K562 (cell line): Measurements from ENCODE around the gene PDE5A. TPM values are rescaled to one million over a fixed set of nuclear protein-coding genes. Genes with fewer than 3 reads are reported as not detected.

Source experiments
- ATAC-seq: fragments of 200-7000 bp; cut with Tn5 transposase; 3 replicates; pipeline ENCODE4 v1.9.1; 2020; ENCODE audit warnings: moderate library complexity
- BruUV-seq: library from RNA; stranded (reverse); fragments of 400-500 nt; replicated peaks from 2 replicates; lab custom pipeline; 2021; lab: Mats Ljungman, UMichigan
- CTCF ChIA-PET: fragments of 300-600 bp; formaldehyde crosslinking; extraction: SDS; loops from one replicate; lab custom pipeline; 2021; ENCODE audit warnings: low intra/inter-chr PET ratio; lab: Yijun Ruan, JAX
- POLR2A ChIA-PET: fragments of 300-600, 350-650 bp; sonication (Branson Sonifier 250); formaldehyde crosslinking; extraction: SDS; loops from one replicate; lab custom pipeline; 2021; ENCODE audit warnings: antibody characterized with exemption, inconsistent platforms; lab: Yijun Ruan, JAX
- DNase-seq, 4 experiments: peaks; one replicate each; pipeline versions ENCODE4 v3.0.0 to v3.0.0-alpha.2; 2011 to 2018; ENCODE audit warnings: low spot score in 3 of 4, mixed read lengths in 3 of 4; ENCODE audit errors: extremely low read depth in 1 of 4
- FAIRE-seq: peaks from 2 replicates; lab custom pipeline; 2011; peaks lifted over from hg19 to GRCh38; lab: Jason Lieb, UNC
- H2AFZ ChIP-seq: 2 replicates; pipeline ENCODE4 v1.6.0; 2011; ENCODE audit warnings: low read depth, low read length, control low read depth, inconsistent platforms
- H3K27ac ChIP-seq: fragments of 200-600 bp; 3 replicates; pipeline ENCODE4 v1.8.0; 2011; ENCODE audit warnings: low read depth, mild to moderate bottlenecking, control low read depth, inconsistent platforms, low read length, moderate library complexity, mixed read lengths; ENCODE audit errors: extremely low read depth
- H3K27me3 ChIP-seq, 2 experiments: fragments of 300-600 bp in 1 of 2; 2 replicates in 1 of 2; 3 replicates in 1 of 2; pipeline versions ENCODE4 v1.6.0 to v1.8.0; 2011; ENCODE audit warnings: inconsistent platforms in 2 of 2, low read length in 2 of 2, mild to moderate bottlenecking in 1 of 2, mixed read lengths in 1 of 2, moderate library complexity in 1 of 2; ENCODE audit not compliant: control insufficient read depth in 2 of 2, insufficient read depth in 2 of 2
- H3K36me3 ChIP-seq: fragments of 300-600 bp; 3 replicates; pipeline ENCODE4 v1.8.0; 2011; ENCODE audit warnings: mild to moderate bottlenecking, low read length, inconsistent platforms; ENCODE audit not compliant: control insufficient read depth, insufficient read depth
- H3K4me1 ChIP-seq, 2 experiments: fragments of 200-600 bp in 1 of 2; replicated peaks in 1 of 2; 2 replicates in 1 of 2; 3 replicates in 1 of 2; pipeline versions ENCODE4 v1.5.1 to v1.8.0; 2011; ENCODE audit warnings: inconsistent platforms in 2 of 2, low read length in 2 of 2, mild to moderate bottlenecking in 1 of 2, mixed read lengths in 1 of 2, moderate library complexity in 1 of 2; ENCODE audit not compliant: control insufficient read depth in 2 of 2, insufficient read depth in 2 of 2
- H3K4me2 ChIP-seq: 2 replicates; pipeline ENCODE4 v1.6.1; 2011; ENCODE audit warnings: low read length, control low read depth, inconsistent platforms, mixed read lengths; ENCODE audit not compliant: insufficient read depth
- H3K4me3 ChIP-seq: fragments of 200-600 bp; sonication (generic), shearing (Covaris generic); 2 replicates; pipeline ENCODE4 v1.5.1; 2016; ENCODE audit warnings: control low read depth, inconsistent platforms
- H3K79me2 ChIP-seq: fragments of 200-600 bp; 3 replicates; pipeline ENCODE4 v1.8.0; 2011; ENCODE audit warnings: low read length, inconsistent platforms; ENCODE audit not compliant: control insufficient read depth, insufficient read depth
- H3K9ac ChIP-seq, 2 experiments: 2 replicates each; pipeline versions ENCODE4 v1.6.0 to v1.6.1; 2011; ENCODE audit warnings: low read depth in 2 of 2, low read length in 2 of 2, control low read depth in 1 of 2, inconsistent platforms in 1 of 2, mild to moderate bottlenecking in 1 of 2, mixed read lengths in 1 of 2; ENCODE audit not compliant: insufficient read depth in 1 of 2
- H3K9me1 ChIP-seq: one replicate; pipeline ENCODE4 v1.6.0; 2011; ENCODE audit warnings: inconsistent platforms, mild to moderate bottlenecking, low read length, moderate library complexity; ENCODE audit not compliant: control insufficient read depth, insufficient read depth
- H3K9me3 ChIP-seq: replicated peaks from 2 replicates; pipeline ENCODE4 v1.5.1; 2011; ENCODE audit warnings: low read depth, low read length, inconsistent platforms; ENCODE audit not compliant: control insufficient read depth, insufficient read depth
- H4K20me1 ChIP-seq: replicated peaks from 2 replicates; pipeline ENCODE4 v1.6.1; 2011; ENCODE audit warnings: low read length, inconsistent platforms, mixed read lengths; ENCODE audit not compliant: control insufficient read depth, insufficient read depth
- CBX3 ChIP-seq, 2 experiments: IDR thresholded peaks; 1 replicate in 1 of 2; 2 replicates in 1 of 2; pipeline ENCODE4 v1.6.1; 2012; ENCODE audit warnings: inconsistent platforms in 2 of 2, low read length in 2 of 2, borderline replicate concordance in 1 of 2, control low read depth in 1 of 2
- CREB3L1 ChIP-seq: fragments of 450-650 bp; IDR thresholded peaks from 2 replicates; pipeline ENCODE4 v1.6.1; 2014; ENCODE audit warnings: low read depth, mild to moderate bottlenecking, moderate library complexity, borderline replicate concordance
- E2F6 ChIP-seq, 2 experiments: IDR thresholded peaks; 2 replicates each; pipeline ENCODE4 v1.6.1; 2011; ENCODE audit warnings: borderline replicate concordance in 1 of 2, control low read depth in 1 of 2, low read depth in 1 of 2, low read length in 1 of 2, mild to moderate bottlenecking in 1 of 2, mixed read lengths in 1 of 2, moderate library complexity in 1 of 2; ENCODE audit not compliant: insufficient read depth in 1 of 2, insufficient read length in 1 of 2, poor library complexity in 1 of 2, severe bottlenecking in 1 of 2; ENCODE audit errors: extremely low read depth in 1 of 2
- EGR1 ChIP-seq: fragments of 450-650 bp; conservative IDR thresholded peaks from 2 replicates; pipeline ENCODE4 v1.6.1; 2017; ENCODE audit warnings: mild to moderate bottlenecking
- HCFC1 ChIP-seq: IDR thresholded peaks from 2 replicates; pipeline ENCODE4 v1.6.1; 2012; ENCODE audit warnings: low read depth, low read length, improper control_type of control experiment
- MTA3 ChIP-seq: fragments of 450-650 bp; formaldehyde crosslinking; IDR thresholded peaks from 2 replicates; pipeline ENCODE4 v1.6.1; 2017; ENCODE audit warnings: mild to moderate bottlenecking, borderline replicate concordance
- NR2C1 ChIP-seq, 2 experiments: fragments of 450-650 bp; IDR thresholded peaks; 2 replicates each; pipeline ENCODE4 v1.6.1; 2017; ENCODE audit warnings: mild to moderate bottlenecking in 2 of 2, antibody characterized with exemption in 1 of 2, inconsistent platforms in 1 of 2, missing compliant biosample characterization in 1 of 2, missing genetic modification characterization in 1 of 2
- RUNX1 ChIP-seq: sonication (generic); IDR thresholded peaks from 2 replicates; pipeline ENCODE4 v1.6.1; 2016; ENCODE audit warnings: antibody characterized with exemption, low read depth
- SAFB2 ChIP-seq: fragments of 200-400 bp; formaldehyde crosslinking; IDR thresholded peaks from 2 replicates; pipeline ENCODE4 v1.6.1; 2018; ENCODE audit warnings: borderline replicate concordance, low read length, low read depth, moderate library complexity; ENCODE audit not compliant: severe bottlenecking
- SMAD4 ChIP-seq: fragments of 250-450 bp; sonication (Bioruptor Pico); conservative IDR thresholded peaks from 2 replicates; pipeline ENCODE4 v1.8.0; 2021; ENCODE audit warnings: inconsistent platforms, mild to moderate bottlenecking, moderate library complexity
- SMARCE1 ChIP-seq: fragments of 450-650 bp; IDR thresholded peaks from 2 replicates; pipeline ENCODE4 v1.7.1; 2016; ENCODE audit warnings: mild to moderate bottlenecking
- TAF9B ChIP-seq: fragments of 450-650 bp; IDR thresholded peaks from 2 replicates; pipeline ENCODE4 v1.6.1; 2018; ENCODE audit warnings: mild to moderate bottlenecking; ENCODE audit not compliant: partially characterized antibody
- ZNF75A ChIP-seq: fragments of 450-650 bp; formaldehyde crosslinking; IDR thresholded peaks from 2 replicates; pipeline ENCODE4 v1.4.0; 2020; ENCODE audit warnings: mild to moderate bottlenecking
- WGBS: fragments of 100-300 bp; shearing (Covaris generic); methylation state at CpG from one replicate; pipeline ENCODE4 v1.1.6; 2016; ENCODE audit warnings: low coverage, mixed read lengths; ENCODE audit not compliant: insufficient coverage; ENCODE audit errors: missing lambda C conversion rate; 5-methylcytosine and 5-hydroxymethylcytosine counted together
- in situ Hi-C: fragments of 300-500 bp; cut with MboI; formaldehyde crosslinking; loops from 4 replicates; pipeline ENCODE4 v1.15.0; 2018; ENCODE audit warnings: inconsistent platforms, mixed read lengths
- intact Hi-C: fragments of 100-400 bp; cut with micrococcal nuclease; formaldehyde crosslinking; loops from 2 replicates; pipeline ENCODE4 v1.14.2; 2022
- polyA plus RNA-seq, 8 experiments: library from polyadenylated mRNA; depleted of rRNA in 4 of 8; stranded (reverse) in 5 of 8; unstranded in 3 of 8; fragments of >200 nt; fragmentation: Nextera tagmentation in 2 of 8; fragmentation: Illumina TruSeq in 1 of 8; extraction: Ambion mirVana in 2 of 8; extraction: Trizol in 1 of 8; gene quantifications; 2 replicates each; pipeline versions ENCODE4 v1.2.1 to v1.2.3, GENCODE V29; 2011 to 2014; ENCODE audit warnings: inconsistent platforms in 1 of 8, missing spikeins in 1 of 8
- total RNA-seq, 7 experiments: library from RNA; depleted of rRNA in 6 of 7; stranded (reverse); fragments of >200 nt in 6 of 7; fragmentation: Illumina TruSeq in 2 of 7; extraction: Trizol in 2 of 7; gene quantifications; 2 replicates each; pipeline versions ENCODE4 v1.2.1 to v1.2.3, GENCODE V29; 2011 to 2021; ENCODE audit warnings: low replicate concordance in 1 of 7
- TF ChIP-seq, protein P1 (sequence below): fragments of 450-650 bp; formaldehyde crosslinking; IDR thresholded peaks from 2 replicates; pipeline ENCODE4 v1.4.0; 2020; ENCODE audit warnings: mild to moderate bottlenecking, moderate library complexity

The PDE5A gene
- total and polyA plus RNA-seq, 9 of the 15 experiments (the other 6 are each of a cell fraction or from before 2014, with no cell fraction given) = 0.07 to 1.9 (median 0.29) TPM

DNA sequence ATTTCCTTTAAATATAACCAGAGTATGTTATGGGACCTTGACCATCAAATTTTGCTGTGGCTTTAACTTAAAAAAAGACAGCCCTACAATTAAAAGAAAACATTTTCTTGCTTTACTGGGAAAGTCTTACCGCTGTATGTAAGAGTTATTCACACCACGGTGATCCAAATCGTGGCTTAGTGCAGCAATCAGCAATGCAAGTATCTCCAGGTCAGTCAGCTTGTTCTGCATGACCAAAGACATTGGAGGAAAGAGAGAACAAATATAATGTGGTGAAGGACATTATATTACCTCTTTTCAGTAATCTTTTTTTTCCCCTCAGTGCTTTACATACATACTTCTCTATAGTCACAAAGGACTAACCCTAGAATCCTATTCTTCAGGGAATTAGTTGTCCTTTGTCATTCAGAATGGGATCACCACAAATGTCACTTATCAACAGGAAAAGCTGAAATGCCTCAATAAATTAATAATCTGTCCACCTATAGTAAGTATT lies 109.6 kb downstream of the PDE5A start:
- Histone ChIP-seq H3K79me2 (no peaks in the 10 kb centered on the region), H3K36me3 (peaks cover 32% of the 10 kb centered on the region; the same call in 2 of the 3 replicates), H3K4me1 (no peaks in the 10 kb centered on the region), H3K27me3 (no peaks in the 10 kb centered on the region), H3K27ac (no peak overlapping the region), H4K20me1 (no peaks in the 10 kb centered on the region), H3K9ac (no peak overlapping the region), H3K4me2 (no peak overlapping the region), H3K9me3 (no peaks in the 10 kb centered on the region), H2AFZ (no peak overlapping the region), H3K9me1 (no peaks in the 10 kb centered on the region), H3K4me3 (no peak overlapping the region)
- no peak for DNase-seq
- in situ Hi-C loops (no loop called here), intact Hi-C loops (no loop called here)
- ATAC-seq = no peak
- WGBS = 97% methylated on average over 3 of the region's 3 CpGs
- ChIA-PET POLR2A (no interaction called here), CTCF (no interaction called here)
- FAIRE-seq = no peak
- no TSS peak for BruUV-seq
- TF ChIP-seq SMAD4 (CRISPR knock-in tag) = no peak
- TF ChIP-seq SMARCE1 = no peak
- TF ChIP-seq EGR1 = no peak
- TF ChIP-seq, protein P1, sequence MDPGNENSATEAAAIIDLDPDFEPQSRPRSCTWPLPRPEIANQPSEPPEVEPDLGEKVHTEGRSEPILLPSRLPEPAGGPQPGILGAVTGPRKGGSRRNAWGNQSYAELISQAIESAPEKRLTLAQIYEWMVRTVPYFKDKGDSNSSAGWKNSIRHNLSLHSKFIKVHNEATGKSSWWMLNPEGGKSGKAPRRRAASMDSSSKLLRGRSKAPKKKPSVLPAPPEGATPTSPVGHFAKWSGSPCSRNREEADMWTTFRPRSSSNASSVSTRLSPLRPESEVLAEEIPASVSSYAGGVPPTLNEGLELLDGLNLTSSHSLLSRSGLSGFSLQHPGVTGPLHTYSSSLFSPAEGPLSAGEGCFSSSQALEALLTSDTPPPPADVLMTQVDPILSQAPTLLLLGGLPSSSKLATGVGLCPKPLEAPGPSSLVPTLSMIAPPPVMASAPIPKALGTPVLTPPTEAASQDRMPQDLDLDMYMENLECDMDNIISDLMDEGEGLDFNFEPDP = no peak
- no peak for TF ChIP-seq MTA3
- TF ChIP-seq NR2C1 (IDR thresholded peaks at IDR 0.05) = no peak
- TF ChIP-seq NR2C1 (tag; IDR thresholded peaks at IDR 0.05) = no peak
- no peak for TF ChIP-seq CBX3 (IDR thresholded peaks at IDR 0.05; ENCODE audit: borderline replicate concordance in 1 of 2, low read length in 2 of 2)
- no peak for TF ChIP-seq HCFC1
- no peak for TF ChIP-seq TAF9B
- no peak for TF ChIP-seq E2F6 (IDR thresholded peaks at IDR 0.05; ENCODE audit: borderline replicate concordance in 1 of 2, extremely low read depth in 1 of 2, insufficient read depth in 1 of 2, insufficient read length in 1 of 2, low read depth in 1 of 2, low read length in 1 of 2, poor library complexity in 1 of 2, severe bottlenecking in 1 of 2)
- no peak for TF ChIP-seq SAFB2
- TF ChIP-seq ZNF75A (CRISPR knock-in tag) = no peak
- no peak for TF ChIP-seq RUNX1
- TF ChIP-seq CREB3L1 = no peak
